WERI-Rb-1 (cell line): ENCODE data around the gene ARHGAP30.
"Not testable (repeated sequence)": the region's sequence is repeated elsewhere in the genome, so short reads cannot be mapped to it uniquely, and the experiment has no call there.

ENCODE experiments used
- DNase-seq: peaks from one replicate; pipeline ENCODE4 v3.0.0-alpha.2; 2020
- H3K27ac ChIP-seq: fragments of 250-450 bp; sonication (Bioruptor Pico); 2 replicates; pipeline ENCODE4 v1.5.1; 2020; ENCODE audit warnings: mild to moderate bottlenecking, moderate library complexity
- H3K27me3 ChIP-seq: fragments of 250-450 bp; sonication (Bioruptor Pico); 2 replicates; pipeline ENCODE4 v1.5.1; 2021; ENCODE audit warnings: mild to moderate bottlenecking, low read depth, moderate library complexity; ENCODE audit not compliant: insufficient read depth, severe bottlenecking
- H3K36me3 ChIP-seq: fragments of 250-450 bp; sonication (Bioruptor Pico); 2 replicates; pipeline ENCODE4 v1.5.1; 2020; ENCODE audit warnings: mild to moderate bottlenecking, moderate library complexity
- H3K4me3 ChIP-seq: 2 replicates; pipeline ENCODE4 v1.5.1; 2011; ENCODE audit warnings: low read depth, mild to moderate bottlenecking, control low read depth, low read length
- H3K9me3 ChIP-seq: fragments of 250-450 bp; sonication (Bioruptor Pico); 2 replicates; pipeline ENCODE4 v1.5.1; 2021; ENCODE audit warnings: mild to moderate bottlenecking, moderate library complexity; ENCODE audit not compliant: severe bottlenecking
- TF ChIP-seq, protein P1 (sequence below): IDR thresholded peaks from 2 replicates; pipeline ENCODE4 v1.5.1; 2011; ENCODE audit warnings: low read depth, mild to moderate bottlenecking, control low read depth, inconsistent platforms, low read length

The ARHGAP30 gene

DNA sequence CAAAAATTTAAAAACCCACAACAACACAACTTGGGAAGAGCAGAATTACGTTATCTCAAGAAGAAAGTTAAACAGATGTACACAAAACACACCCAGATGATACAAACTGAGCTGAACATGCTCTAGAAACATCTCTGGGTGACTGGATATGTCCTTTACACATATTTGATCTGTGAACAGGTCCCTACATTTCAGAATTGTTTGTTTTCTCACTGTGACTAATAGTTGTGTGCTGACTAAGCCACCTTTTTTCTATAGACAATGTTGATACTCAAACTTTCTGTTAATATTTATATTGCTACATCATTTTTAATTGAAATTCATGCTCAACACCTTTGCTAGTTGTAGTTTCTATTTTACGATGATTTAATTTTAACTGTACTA is 47.7 kb downstream of the ARHGAP30 start:
- Histone ChIP-seq H3K4me3 (no peak overlapping the region), H3K36me3 (peaks cover 13% of the 10 kb centered on the region), H3K9me3 (no peaks in the 10 kb centered on the region), H3K27me3 (no peaks in the 10 kb centered on the region), H3K27ac (no peak overlapping the region; the same call in 1 of the 2 replicates)
- TF ChIP-seq, protein P1, sequence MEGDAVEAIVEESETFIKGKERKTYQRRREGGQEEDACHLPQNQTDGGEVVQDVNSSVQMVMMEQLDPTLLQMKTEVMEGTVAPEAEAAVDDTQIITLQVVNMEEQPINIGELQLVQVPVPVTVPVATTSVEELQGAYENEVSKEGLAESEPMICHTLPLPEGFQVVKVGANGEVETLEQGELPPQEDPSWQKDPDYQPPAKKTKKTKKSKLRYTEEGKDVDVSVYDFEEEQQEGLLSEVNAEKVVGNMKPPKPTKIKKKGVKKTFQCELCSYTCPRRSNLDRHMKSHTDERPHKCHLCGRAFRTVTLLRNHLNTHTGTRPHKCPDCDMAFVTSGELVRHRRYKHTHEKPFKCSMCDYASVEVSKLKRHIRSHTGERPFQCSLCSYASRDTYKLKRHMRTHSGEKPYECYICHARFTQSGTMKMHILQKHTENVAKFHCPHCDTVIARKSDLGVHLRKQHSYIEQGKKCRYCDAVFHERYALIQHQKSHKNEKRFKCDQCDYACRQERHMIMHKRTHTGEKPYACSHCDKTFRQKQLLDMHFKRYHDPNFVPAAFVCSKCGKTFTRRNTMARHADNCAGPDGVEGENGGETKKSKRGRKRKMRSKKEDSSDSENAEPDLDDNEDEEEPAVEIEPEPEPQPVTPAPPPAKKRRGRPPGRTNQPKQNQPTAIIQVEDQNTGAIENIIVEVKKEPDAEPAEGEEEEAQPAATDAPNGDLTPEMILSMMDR = no peak
- DNase-seq = no peak

DNA sequence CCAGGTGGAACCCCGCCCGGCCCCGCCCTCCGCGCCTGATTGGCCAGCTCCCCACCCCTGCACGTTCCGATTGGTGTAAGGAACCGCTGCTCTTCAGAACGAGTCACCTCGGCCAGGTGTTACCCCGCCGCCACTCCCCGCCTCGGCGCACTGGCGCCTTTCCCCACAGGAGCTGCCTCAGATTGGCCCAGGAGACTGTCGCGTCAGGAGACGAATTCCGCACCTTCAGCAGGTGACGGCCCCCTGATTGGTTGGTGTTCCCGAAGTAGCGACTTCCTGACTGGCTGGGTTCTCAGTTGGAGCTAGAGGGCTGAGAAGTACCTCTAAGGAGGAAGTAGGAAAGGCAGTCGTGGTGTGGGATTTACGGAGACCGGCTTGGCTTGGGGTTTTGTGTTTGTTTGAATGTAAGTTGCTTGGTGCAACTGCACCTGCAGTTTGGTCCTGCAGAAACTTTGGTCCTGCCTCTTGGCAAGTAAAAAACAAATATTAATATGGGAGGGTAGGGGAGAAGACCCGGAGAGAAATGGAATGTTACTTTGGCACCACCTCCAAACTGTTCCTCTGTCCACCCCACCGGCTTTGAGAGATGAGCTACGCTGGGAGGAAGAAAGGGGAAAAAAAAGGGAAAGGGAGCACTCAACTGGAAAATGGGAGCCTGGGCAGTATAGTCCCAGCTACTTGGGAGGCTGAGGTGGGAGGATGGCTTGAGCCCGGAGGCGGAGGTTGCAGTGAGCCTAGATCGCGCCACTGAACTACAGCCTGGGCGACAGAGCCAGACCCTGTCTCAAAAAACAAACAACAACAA is 48.3 kb downstream of the ARHGAP30 start:
- TF ChIP-seq, protein P1 = 0 out of 2 replicates have a peak, but pooled peaks have one; percentile 13
- Histone ChIP-seq H3K36me3 (peaks cover 15% of the 10 kb centered on the region), H3K27me3 (no peaks in the 10 kb centered on the region), H3K9me3 (no peaks in the 10 kb centered on the region), H3K4me3 (peak overlapping the region; percentile 88), H3K27ac (peak overlapping the region; percentile 89)
- DNase-seq = peak; percentile 99

DNA sequence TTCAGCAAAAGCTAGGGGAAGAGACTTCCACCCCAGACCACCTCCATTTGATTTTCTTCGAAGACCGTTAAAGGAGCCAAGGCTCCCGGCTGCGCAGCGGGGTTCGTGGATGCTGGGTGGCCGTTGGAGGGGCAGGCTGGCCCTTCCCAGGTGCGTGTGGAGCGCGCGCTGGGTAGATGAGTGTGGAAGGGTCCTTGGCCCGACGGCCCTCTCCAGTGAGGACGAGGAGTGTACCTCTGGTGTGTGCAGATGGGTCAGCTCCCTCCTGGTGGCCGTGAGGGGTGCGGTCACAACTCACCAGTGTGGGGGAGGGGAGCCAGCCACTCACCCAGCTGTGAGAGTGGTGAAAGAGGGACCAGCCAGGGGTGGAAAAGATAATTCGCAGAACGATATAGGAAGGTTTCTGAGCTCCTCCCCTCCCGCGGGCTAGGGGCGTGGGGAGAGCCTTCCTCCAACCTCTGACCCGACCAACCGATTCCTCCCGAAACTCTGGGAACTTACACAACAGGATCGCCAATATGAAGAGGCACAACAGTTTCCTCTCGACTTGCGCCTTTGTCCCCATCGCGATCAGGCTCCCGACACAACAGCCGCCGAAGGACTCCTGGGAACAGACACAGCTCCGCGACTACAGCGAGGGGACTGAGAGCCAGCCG is 49.1 kb downstream of the ARHGAP30 start, which contains the start of gene F11R:
F11R (minus strand) TSS at position 644 of the 656 bp plus-strand sequence; CDS start at position 565, 79 bp downstream.
- Histone ChIP-seq H3K27me3 (no peaks in the 10 kb centered on the region), H3K27ac (peak within 1 kb of the TSS; percentile 89), H3K4me3 (peak within 1 kb of the TSS; percentile 88), H3K9me3 (no peaks in the 10 kb centered on the region), H3K36me3 (peaks cover 15% of the 10 kb centered on the region)
- TF ChIP-seq, protein P1 = peak; percentile 70
- peak; percentile 80 for DNase-seq

DNA sequence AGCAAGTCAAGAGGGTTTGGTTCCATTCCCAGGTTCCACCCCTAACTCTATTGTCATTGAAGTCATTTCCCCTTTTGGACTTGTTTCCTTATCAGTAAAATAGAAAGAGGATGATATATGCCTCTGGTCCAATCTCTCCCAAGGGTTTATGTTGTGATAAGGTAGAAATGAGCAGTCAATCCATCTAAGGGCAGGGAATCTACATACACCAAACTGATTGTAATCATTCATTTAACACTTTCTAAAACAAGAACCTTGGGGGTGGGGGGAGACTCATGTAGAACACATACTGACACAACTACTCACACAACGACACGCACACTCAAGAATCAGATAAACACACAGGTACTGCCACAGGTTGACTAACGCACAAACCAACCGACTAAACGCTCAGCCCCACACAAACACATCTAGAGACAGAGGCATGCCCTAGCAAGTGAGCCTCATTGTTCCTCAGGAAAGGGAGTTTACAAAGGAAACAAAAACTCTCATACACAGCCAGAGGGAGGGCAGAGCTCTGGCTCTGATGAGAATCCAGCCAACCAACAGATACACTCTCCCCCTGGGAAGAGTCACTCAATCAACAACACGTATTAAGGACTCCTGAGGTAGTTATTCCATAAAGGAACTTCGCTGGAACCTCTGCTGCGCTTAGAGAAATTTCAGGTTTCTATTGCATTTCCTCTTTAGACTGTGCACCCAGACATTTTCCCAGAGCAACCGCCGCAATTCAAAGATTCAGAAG is 49.8 kb downstream of the ARHGAP30 start:
- Histone ChIP-seq H3K36me3 (peaks cover 15% of the 10 kb centered on the region), H3K4me3 (peak overlapping the region; percentile 88), H3K27ac (peak overlapping the region; percentile 89), H3K27me3 (no peaks in the 10 kb centered on the region), H3K9me3 (no peaks in the 10 kb centered on the region)
- no peak for DNase-seq
- TF ChIP-seq, protein P1 = no peak

DNA sequence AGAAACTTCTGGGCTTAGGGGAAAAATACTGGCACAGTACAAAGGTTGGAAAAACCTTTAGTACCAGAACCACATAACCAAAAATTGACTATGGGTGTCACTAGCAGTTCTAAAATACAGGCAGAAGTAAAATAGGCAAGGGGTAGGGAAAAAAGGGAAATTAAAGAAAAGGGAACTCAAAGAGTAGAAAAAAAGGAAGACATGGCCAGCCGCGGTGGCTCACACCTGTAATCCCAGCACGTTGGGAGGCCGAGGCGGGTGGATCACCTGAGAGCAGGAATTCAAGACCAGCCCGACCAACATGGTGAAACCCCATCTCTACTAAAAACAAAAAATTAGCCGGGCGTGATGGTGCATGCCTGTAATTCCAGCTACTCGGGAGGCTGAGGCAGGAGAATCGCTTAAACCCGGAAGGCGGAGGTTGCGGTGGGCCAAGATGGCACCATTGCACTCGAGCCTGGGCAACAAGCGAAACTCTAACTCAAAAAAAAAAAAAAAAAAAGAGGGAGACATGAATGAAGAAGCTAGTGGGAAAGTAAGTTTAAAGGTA is 50.5 kb downstream of the ARHGAP30 start:
- H3K27ac ChIP-seq, H3K9me3 ChIP-seq, H3K4me3 ChIP-seq, DNase-seq, H3K27me3 ChIP-seq: not testable (repeated sequence)
- H3K36me3 ChIP-seq = peaks cover 20% of the 10 kb centered on the region

DNA sequence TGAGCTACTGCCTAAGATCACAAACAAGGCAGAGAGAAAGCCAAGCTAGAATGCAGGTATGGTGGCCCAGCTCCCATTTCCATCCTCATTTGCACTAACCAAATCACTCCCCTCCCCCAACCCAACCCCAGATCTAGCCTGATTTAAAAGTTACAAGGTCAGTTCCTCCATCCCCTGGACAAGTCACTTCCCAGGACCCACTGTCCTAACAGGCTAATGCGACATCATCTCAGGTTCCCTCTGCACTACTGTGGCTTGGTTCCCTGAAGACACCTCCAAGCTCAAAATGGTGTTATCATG is 51.1 kb downstream of the ARHGAP30 start:
- no peak for DNase-seq
- no peaks in the 10 kb centered on the region for H3K27me3 ChIP-seq
- no peak overlapping the region for H3K27ac ChIP-seq
- TF ChIP-seq, protein P1 = no peak
- H3K9me3 ChIP-seq = no peaks in the 10 kb centered on the region
- no peak overlapping the region for H3K4me3 ChIP-seq
- peaks cover 26% of the 10 kb centered on the region for H3K36me3 ChIP-seq
